Activated naive CD8-positive, alpha-beta T cell treated with anti-CD3 and anti-CD28 coated beads for 36 hours (primary cell): ENCODE measurements around the gene UGT2A1. TPM values are rescaled to one million over a fixed set of nuclear protein-coding genes. Genes with fewer than 3 reads are reported as not detected.

Experiments used
- DNase-seq: peaks from one replicate; pipeline ENCODE4 v3.0.0; 2021
- H3K27ac Mint-ChIP-seq: one replicate; pipeline ENCODE4 v1.8.0; 2022; ENCODE audit warnings: mild to moderate bottlenecking, moderate library complexity, mixed read lengths
- H3K27me3 Mint-ChIP-seq: one replicate; pipeline ENCODE4 v1.8.0; 2022; ENCODE audit warnings: mild to moderate bottlenecking, mixed read lengths
- H3K36me3 Mint-ChIP-seq: one replicate; pipeline ENCODE4 v1.8.0; 2021; ENCODE audit warnings: mild to moderate bottlenecking, mixed read lengths
- H3K4me1 Mint-ChIP-seq: one replicate; pipeline ENCODE4 v1.8.0; 2021; ENCODE audit warnings: mixed read lengths
- H3K4me3 Mint-ChIP-seq: one replicate; pipeline ENCODE4 v1.8.0; 2022; ENCODE audit warnings: mild to moderate bottlenecking, moderate library complexity, mixed read lengths
- H3K9me3 Mint-ChIP-seq: one replicate; pipeline ENCODE4 v1.8.0; 2022; ENCODE audit warnings: mixed read lengths
- total RNA-seq, 2 experiments: library from RNA; stranded (reverse); gene quantifications; one replicate each; pipeline ENCODE4 v1.2.3, GENCODE V29; 2021

The UGT2A1 gene
- total RNA-seq, 2 experiments from 2014 or later, result not detected

- no peaks in the 10 kb centered on the region for H3K36me3 Mint-ChIP-seq
- no peak for DNase-seq
- no peaks in the 10 kb centered on the region for H3K27me3 Mint-ChIP-seq
- no peaks in the 10 kb centered on the region for H3K4me1 Mint-ChIP-seq
- no peak within 1 kb of the TSS for H3K4me3 Mint-ChIP-seq
- H3K27ac Mint-ChIP-seq, result no peak within 1 kb of the TSS
- no peaks in the 10 kb centered on the region for H3K9me3 Mint-ChIP-seq
These were observed 13.5 kb downstream of the UGT2A1 start, which contains the start of gene UGT2A2 for GRCh38 chr4:69639542-69639941. UGT2A2 (minus strand) TSS chr4:69639642; CDS start chr4:69639640, 2 bp downstream.

GRCh38 chr4:69617083-69617694, 35.9 kb downstream of the UGT2A1 start:
- Mint-ChIP-seq H3K4me1 (no peaks in the 10 kb centered on the region), H3K9me3 (peaks cover 3% of the 10 kb centered on the region), H3K36me3 (no peaks in the 10 kb centered on the region)

DNA sequence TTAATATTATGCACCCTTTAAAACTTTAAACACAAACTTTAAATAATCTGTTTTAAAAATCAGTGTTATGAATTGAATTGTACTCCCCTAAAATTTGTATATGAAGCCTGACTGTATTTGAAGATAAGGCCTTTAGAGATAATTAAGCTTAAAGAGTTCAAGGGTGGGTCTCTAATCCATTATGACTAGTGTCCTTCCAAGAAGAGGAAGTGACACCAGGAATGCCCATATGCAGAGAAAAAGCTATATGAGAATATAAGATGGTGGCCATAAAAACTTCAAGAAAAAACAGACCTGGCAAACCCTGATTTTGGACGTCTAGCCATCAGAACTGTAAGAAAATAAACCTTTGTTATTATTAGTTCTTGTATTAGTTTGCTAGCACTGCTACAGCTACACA, 42.6 kb downstream of the UGT2A1 start:
- H3K9me3 Mint-ChIP-seq, result peaks cover 1% of the 10 kb centered on the region
- no peak for DNase-seq
- no peak overlapping the region for H3K27ac Mint-ChIP-seq
- H3K36me3 Mint-ChIP-seq, result no peaks in the 10 kb centered on the region
- H3K27me3 Mint-ChIP-seq, result no peaks in the 10 kb centered on the region
- no peak overlapping the region for H3K4me3 Mint-ChIP-seq
- no peaks in the 10 kb centered on the region for H3K4me1 Mint-ChIP-seq

More at GRCh38 chr4:69617083-69617694, 35.9 kb downstream of the UGT2A1 start:
- no peaks in the 10 kb centered on the region for H3K27me3 Mint-ChIP-seq
- no peak for DNase-seq
- no peak overlapping the region for H3K27ac Mint-ChIP-seq
- H3K4me3 Mint-ChIP-seq, result no peak overlapping the region

DNA sequence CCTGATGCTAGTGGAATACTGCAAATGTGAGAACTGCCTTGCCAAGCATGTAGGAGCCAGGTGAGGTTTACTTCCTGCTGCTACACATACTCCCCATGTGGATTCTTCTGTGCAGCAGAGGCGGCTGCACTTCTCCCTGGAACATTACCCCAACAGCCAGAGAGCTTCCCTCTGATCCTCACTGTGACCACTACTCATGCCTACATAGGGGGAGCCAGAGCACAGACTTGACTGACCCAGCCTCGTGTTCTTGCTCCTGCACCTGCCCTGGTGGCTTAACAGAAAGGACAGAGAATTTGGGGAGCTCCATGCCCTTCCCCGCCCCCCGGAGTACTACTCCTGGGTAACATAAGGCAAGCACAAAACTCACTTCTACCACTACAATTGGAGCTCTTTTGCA, 52.0 kb downstream of the UGT2A1 start:
- H3K27ac Mint-ChIP-seq, result no peak overlapping the region
- no peaks in the 10 kb centered on the region for H3K36me3 Mint-ChIP-seq
- H3K4me3 Mint-ChIP-seq, result no peak overlapping the region
- H3K4me1 Mint-ChIP-seq, result no peaks in the 10 kb centered on the region
- no peaks in the 10 kb centered on the region for H3K27me3 Mint-ChIP-seq
- no peaks in the 10 kb centered on the region for H3K9me3 Mint-ChIP-seq
- DNase-seq, result no peak

DNA sequence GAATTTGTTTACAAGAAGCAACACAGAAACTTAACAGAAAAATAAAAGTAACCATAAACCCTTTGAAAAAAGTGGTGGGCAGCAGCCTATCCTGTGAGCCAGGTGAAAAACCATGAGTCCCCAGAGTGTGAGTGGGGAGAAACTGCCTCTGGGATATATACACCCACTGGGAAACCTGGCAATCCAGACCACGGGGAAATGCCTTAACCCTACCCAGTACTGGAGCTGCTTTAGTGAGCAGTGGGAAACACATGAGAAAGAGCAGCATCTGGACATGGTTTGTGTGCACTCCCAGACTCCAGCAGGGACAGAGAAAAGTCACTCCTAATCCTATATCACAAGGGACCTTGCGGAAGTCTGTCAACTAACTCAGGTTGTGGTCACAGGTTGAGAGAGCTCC, 53.0 kb downstream of the UGT2A1 start:
- Mint-ChIP-seq H3K27ac (no peak overlapping the region), H3K36me3 (no peaks in the 10 kb centered on the region), H3K9me3 (no peaks in the 10 kb centered on the region), H3K4me1 (no peaks in the 10 kb centered on the region), H3K4me3 (no peak overlapping the region), H3K27me3 (no peaks in the 10 kb centered on the region)
- no peak for DNase-seq

DNA sequence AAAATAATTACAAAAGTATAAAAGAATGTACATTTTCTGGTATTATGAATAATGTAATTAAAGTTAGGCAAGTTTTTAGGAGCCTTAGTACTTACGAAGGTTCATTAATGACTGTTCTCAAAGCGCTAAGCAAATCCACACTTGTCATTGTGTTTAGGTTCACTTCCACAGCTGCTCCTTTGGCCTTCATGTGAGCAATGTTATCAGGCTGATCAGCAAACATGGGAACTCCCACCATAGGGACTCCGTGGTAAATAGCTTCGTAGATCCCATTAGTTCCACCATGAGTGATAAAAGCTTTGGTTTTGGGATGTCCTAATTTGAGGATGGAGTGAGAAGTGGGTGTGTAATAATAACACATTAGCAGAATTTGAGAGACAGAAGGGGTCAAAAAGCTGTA, 58.7 kb downstream of the UGT2A1 start:
- no peak for DNase-seq
- Mint-ChIP-seq H3K4me3 (no peak overlapping the region), H3K27me3 (no peaks in the 10 kb centered on the region), H3K36me3 (no peaks in the 10 kb centered on the region), H3K4me1 (no peaks in the 10 kb centered on the region), H3K9me3 (no peaks in the 10 kb centered on the region), H3K27ac (no peak overlapping the region)

DNA sequence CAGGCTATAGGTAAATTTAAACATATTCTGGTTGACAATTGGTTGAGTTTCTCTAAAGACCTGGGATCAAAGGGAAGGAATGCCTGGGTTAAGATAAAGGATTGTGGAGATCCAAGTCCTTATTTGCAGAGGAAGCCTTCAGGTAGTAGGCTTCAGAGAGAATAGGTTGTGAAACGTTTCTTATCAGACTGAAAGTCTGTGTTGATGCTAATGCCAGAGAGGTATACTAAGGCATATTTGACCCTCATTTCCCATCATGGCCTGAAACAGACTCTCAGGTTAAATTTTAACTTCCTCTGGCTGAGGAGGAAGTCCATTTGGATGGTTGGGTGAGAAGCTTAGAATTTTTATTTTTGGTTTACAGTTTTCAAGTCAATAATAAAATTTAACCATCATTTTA, 61.7 kb downstream of the UGT2A1 start:
- H3K4me3 Mint-ChIP-seq, result no peak overlapping the region
- H3K27me3 Mint-ChIP-seq, result no peaks in the 10 kb centered on the region

DNA sequence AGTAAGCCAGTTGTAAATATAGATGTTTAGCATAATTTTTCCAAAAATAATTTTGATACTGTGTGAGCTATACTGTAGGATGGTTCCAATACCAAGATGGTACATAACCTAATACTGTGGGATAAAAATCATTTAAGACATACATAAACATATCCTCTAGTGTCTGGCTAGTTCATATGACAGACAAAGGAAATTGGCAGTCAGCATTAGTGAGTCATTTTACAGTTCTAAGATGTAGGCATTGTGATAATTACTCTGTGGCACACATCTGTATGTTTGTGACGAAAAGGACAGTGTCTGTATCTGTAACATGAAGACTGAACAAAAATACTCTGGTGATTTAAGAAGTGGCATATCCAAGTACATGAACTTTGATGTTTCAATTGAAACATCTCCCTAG, 63.2 kb downstream of the UGT2A1 start:
- Mint-ChIP-seq H3K4me3 (no peak overlapping the region), H3K27ac (no peak overlapping the region), H3K27me3 (no peaks in the 10 kb centered on the region), H3K36me3 (no peaks in the 10 kb centered on the region), H3K4me1 (no peaks in the 10 kb centered on the region), H3K9me3 (no peaks in the 10 kb centered on the region)
- no peak for DNase-seq

More for the DNA sequence above, 61.7 kb downstream of the UGT2A1 start:
- Mint-ChIP-seq H3K36me3 (no peaks in the 10 kb centered on the region), H3K27ac (no peak overlapping the region), H3K9me3 (no peaks in the 10 kb centered on the region), H3K4me1 (no peaks in the 10 kb centered on the region)
- DNase-seq, result no peak

DNA sequence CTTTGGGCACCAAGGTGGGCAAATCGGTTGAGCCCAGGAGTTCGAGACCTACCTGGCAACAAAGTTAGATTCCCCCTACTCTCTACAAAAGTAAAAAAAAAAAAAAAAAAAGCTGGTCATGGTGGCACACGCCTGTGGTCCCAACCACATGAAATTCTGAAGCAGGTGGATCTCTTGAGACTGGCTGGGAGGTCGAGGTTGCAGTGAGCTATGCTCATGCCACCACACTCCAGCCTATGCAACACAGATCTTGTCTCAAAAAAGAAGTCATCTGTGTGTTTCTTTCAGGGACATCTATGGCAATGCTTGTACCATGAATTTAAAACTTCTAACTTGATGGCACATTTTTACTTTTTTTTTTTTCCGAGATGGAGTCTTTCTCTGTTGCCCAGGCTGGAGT, 68.9 kb downstream of the UGT2A1 start:
- Mint-ChIP-seq H3K27ac (no peak overlapping the region), H3K36me3 (no peaks in the 10 kb centered on the region), H3K27me3 (no peaks in the 10 kb centered on the region), H3K9me3 (no peaks in the 10 kb centered on the region), H3K4me1 (no peaks in the 10 kb centered on the region), H3K4me3 (no peak overlapping the region)
- DNase-seq, result no peak

DNA sequence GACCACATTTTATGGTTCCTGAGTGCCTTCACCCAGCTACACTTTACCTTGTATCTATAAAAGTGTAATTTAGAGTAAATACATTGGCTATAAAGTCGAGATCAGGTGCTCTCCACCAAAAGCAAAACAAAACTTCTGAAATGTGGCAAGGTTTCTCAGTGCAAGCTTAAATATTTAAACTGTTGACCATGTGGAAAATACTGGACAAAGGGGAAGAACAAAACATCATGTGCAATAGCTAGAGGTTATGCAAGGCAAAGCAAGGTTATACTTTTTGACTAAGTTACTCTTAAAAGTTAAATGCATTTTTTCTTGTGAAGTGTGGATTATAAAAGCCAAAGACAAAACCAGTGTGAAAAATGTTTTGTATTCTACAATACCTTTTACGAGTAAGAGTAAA, 69.5 kb downstream of the UGT2A1 start:
- no peak overlapping the region for H3K4me3 Mint-ChIP-seq
- H3K27me3 Mint-ChIP-seq, result no peaks in the 10 kb centered on the region
- H3K4me1 Mint-ChIP-seq, result no peaks in the 10 kb centered on the region
- H3K27ac Mint-ChIP-seq, result no peak overlapping the region
- no peak for DNase-seq
- H3K36me3 Mint-ChIP-seq, result no peaks in the 10 kb centered on the region
- no peaks in the 10 kb centered on the region for H3K9me3 Mint-ChIP-seq

GRCh38 chr4:69577245-69577644, 75.8 kb downstream of the UGT2A1 start:
- H3K36me3 Mint-ChIP-seq, result no peaks in the 10 kb centered on the region

DNA sequence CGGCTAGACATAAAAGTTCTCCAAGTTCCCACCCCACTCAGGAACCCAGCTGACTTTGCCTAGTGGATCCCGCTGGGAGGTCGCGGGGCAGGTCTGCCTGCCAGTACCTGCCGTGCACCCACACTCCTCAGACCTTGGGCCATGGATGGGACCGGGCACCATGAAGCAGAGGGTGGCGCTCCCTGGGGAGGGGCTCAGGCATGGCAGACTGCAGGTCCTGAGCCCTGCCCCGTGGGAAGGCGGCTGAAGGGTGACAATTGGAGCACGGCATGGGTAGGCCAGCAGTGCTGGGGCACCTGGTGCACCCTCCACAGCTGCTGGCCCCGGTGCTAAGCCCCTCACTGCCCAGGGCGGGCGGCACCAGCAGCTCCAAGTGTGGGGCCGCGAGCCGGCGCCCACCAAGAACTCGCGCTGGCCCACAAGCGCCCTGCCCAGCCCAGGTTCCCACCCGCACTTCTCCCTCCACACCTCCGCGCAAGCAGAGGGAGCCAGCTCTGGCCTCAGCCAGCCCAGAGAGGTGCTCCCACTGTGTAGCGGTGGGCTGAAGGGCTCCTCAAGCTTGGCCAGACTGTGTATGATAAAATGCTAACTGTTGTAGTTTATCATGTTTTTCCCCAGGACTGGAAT, 76.7 kb downstream of the UGT2A1 start:
- DNase-seq, result no peak
- Mint-ChIP-seq H3K4me1 (no peaks in the 10 kb centered on the region), H3K27ac (no peak overlapping the region), H3K36me3 (no peaks in the 10 kb centered on the region), H3K4me3 (no peak overlapping the region), H3K27me3 (no peaks in the 10 kb centered on the region), H3K9me3 (peaks cover 1% of the 10 kb centered on the region)

More at GRCh38 chr4:69577245-69577644, 75.8 kb downstream of the UGT2A1 start:
- no peak for DNase-seq
- Mint-ChIP-seq H3K4me1 (no peaks in the 10 kb centered on the region), H3K4me3 (no peak overlapping the region), H3K27me3 (no peaks in the 10 kb centered on the region), H3K9me3 (peaks cover 1% of the 10 kb centered on the region), H3K27ac (no peak overlapping the region)

DNA sequence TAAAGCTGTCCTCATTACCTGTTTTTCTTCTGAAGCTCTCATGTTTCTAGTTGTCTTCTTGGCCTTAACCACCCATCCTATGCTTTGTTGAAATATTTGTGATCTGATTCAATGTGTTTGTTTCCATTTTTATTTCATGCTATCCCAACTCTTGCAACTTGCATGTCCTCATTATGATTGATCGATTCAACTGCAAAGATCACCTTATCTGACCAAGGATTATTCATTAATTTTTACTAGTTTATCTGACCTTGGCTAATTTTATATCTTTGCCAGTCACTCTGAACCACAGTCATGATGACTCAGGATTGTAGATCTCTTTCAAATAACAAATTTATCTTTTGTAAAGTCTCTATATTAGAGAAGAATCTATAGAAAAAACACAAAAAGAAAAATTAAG, 84.3 kb downstream of the UGT2A1 start:
- H3K9me3 Mint-ChIP-seq, result peaks cover 1% of the 10 kb centered on the region
- H3K27ac Mint-ChIP-seq, result no peak overlapping the region
- no peaks in the 10 kb centered on the region for H3K27me3 Mint-ChIP-seq
- no peaks in the 10 kb centered on the region for H3K36me3 Mint-ChIP-seq
- no peaks in the 10 kb centered on the region for H3K4me1 Mint-ChIP-seq
- DNase-seq, result no peak
- H3K4me3 Mint-ChIP-seq, result no peak overlapping the region

DNA sequence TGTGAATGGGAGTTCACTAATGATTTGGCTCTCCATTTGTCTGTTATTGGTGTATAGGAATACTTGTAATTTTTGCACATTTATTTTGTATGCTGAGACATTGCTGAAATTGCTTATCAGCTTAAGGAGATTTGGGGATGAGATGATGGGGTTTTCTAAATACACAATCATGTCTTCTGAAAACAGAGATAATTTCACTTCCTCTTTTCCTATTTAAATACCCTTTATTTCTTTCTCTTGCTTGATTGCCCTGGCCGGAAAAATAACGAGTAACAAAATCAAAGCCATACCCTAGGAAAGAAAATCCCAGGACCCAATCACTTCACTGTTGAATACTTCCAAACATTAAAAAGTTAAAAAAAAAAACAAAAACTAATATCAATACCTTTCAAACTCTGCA, 89.6 kb downstream of the UGT2A1 start:
- Mint-ChIP-seq H3K9me3 (peaks cover 3% of the 10 kb centered on the region), H3K27ac (no peak overlapping the region), H3K36me3 (no peaks in the 10 kb centered on the region), H3K27me3 (no peaks in the 10 kb centered on the region), H3K4me3 (no peak overlapping the region), H3K4me1 (no peaks in the 10 kb centered on the region)
- no peak for DNase-seq

DNA sequence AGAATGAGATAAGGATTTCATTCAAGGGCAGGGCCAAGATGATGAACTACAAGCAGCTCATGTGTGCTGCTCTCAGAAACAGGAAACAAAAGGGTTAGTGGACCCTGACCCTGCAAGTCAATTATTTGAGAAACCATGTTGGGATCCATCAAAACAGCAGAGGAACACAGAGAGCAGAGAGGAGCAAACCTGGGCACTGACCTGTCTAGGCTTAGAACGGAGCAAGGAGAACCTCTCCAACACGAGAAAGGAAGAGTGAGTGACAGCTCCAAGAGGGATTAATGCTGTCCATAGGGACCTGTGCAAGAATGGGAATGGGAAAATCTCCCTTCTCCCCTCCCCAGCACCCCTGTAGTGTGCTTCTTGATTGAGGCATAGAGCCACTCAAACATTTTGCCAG, 103.4 kb downstream of the UGT2A1 start:
- H3K9me3 Mint-ChIP-seq, result no peaks in the 10 kb centered on the region

DNA sequence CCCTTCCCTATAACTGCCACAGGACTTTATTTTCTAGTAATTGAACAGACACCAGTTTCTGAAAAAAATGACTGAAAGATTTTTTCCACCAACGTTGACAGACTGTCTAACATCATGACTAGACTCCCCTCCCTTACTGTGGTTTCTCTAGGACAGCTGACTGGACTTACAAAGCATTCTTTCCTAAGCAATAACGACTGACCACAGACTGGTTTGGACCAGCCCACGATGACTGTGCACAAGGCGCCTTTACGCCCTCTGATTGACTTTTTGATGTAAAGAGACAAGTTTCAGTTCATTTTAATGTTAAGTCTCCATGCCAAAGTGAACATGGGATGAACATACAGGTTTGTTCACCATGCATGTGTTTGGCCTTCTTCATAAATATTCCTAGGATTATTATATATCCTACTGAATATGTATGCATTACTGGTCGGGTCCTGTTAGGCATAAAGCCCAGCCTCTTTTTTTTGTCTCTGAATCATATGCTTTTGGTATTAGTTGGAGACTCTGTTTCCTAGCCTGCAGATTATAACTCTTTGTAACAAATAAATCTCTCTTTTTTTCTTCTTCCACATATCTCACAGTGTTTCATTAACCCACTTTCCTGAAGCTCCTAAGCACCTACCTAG, 106.8 kb downstream of the UGT2A1 start:
- H3K27me3 Mint-ChIP-seq, result no peaks in the 10 kb centered on the region
- DNase-seq, result no peak
- H3K36me3 Mint-ChIP-seq, result no peaks in the 10 kb centered on the region
- no peaks in the 10 kb centered on the region for H3K9me3 Mint-ChIP-seq
- no peaks in the 10 kb centered on the region for H3K4me1 Mint-ChIP-seq
- no peak overlapping the region for H3K27ac Mint-ChIP-seq
- no peak overlapping the region for H3K4me3 Mint-ChIP-seq

More for the DNA sequence above, 103.4 kb downstream of the UGT2A1 start:
- Mint-ChIP-seq H3K27me3 (no peaks in the 10 kb centered on the region), H3K36me3 (no peaks in the 10 kb centered on the region), H3K27ac (no peak overlapping the region), H3K4me1 (no peaks in the 10 kb centered on the region), H3K4me3 (no peak overlapping the region)
- no peak for DNase-seq
